ENCODE measurements around the gene GAS2.

The GAS2 gene

GRCh38 chr11:22808571-22809197, 142.3 kb downstream of the GAS2 start:
- ChIA-PET CTCF (no interaction called here), POLR2A (interaction anchor here (0.7 kb wide), 1 partner anchor 20 kb away, joined by 3 read pairs; no protein-coding TSS in a partner anchor)
- DNase-seq (ENCODE audit: extremely low spot score) = no peak
- TF ChIP-seq CTBP1 (IDR thresholded peaks at IDR 0.05; ENCODE audit: borderline replicate concordance) (no peak), NFRKB (IDR thresholded peaks at IDR 0.05) (no peak), ELF4 (IDR thresholded peaks at IDR 0.05) (no peak), ARNT (IDR thresholded peaks at IDR 0.05) (no peak), SUZ12 (IDR thresholded peaks at IDR 0.05) (no peak), FOXM1 (IDR thresholded peaks at IDR 0.05; ENCODE audit: borderline replicate concordance) (no peak)

- no peak for DNase-seq (ENCODE audit: extremely low spot score)
- ChIA-PET POLR2A (no interaction called here), CTCF (no interaction called here)
- no peak for TF ChIP-seq FOXK2 (IDR thresholded peaks at IDR 0.05)
- no peak for TF ChIP-seq HDGF (IDR thresholded peaks at IDR 0.05; ENCODE audit: borderline replicate concordance)
- TF ChIP-seq SP1 (IDR thresholded peaks at IDR 0.05) = no peak
- no peak for TF ChIP-seq ARNT (IDR thresholded peaks at IDR 0.05)
- no peak for TF ChIP-seq L3MBTL2 (conservative IDR thresholded peaks at IDR 0.05)
- TF ChIP-seq ZNF384 (IDR thresholded peaks at IDR 0.05) = no peak
- TF ChIP-seq CTBP1 (IDR thresholded peaks at IDR 0.05; ENCODE audit: borderline replicate concordance) = no peak
- TF ChIP-seq SUZ12 (IDR thresholded peaks at IDR 0.05) = no peak
- TF ChIP-seq TARDBP (IDR thresholded peaks at IDR 0.05) = no peak
Measured at GRCh38 chr11:22809893-22810292, 143.5 kb downstream of the GAS2 start.

GRCh38 chr11:22822203-22822602, 155.8 kb downstream of the GAS2 start:
- DNase-seq (ENCODE audit: extremely low spot score) = no peak
- TF ChIP-seq FOXA1 (IDR thresholded peaks at IDR 0.05) (no peak), NFRKB (IDR thresholded peaks at IDR 0.05) (no peak), HDGF (IDR thresholded peaks at IDR 0.05; ENCODE audit: borderline replicate concordance) (no peak), FOXM1 (IDR thresholded peaks at IDR 0.05; ENCODE audit: borderline replicate concordance) (no peak), FOXK2 (IDR thresholded peaks at IDR 0.05) (no peak), SUZ12 (IDR thresholded peaks at IDR 0.05) (no peak), SP1 (IDR thresholded peaks at IDR 0.05) (no peak), TARDBP (IDR thresholded peaks at IDR 0.05) (no peak)
- POLR2A ChIA-PET = no interaction called here
- CTCF ChIA-PET = no interaction called here

GRCh38 chr11:22828373-22828772, 162.0 kb downstream of the GAS2 start:
- CTCF ChIA-PET = no interaction called here

GRCh38 chr11:22829231-22830081, 163.0 kb downstream of the GAS2 start, which contains the start of gene SVIP:
Gene SVIP, minus strand, starts transcription at chr11:22829801. Its CDS starts 53 bp downstream, at chr11:22829748.
- POLR2A ChIA-PET = interaction anchor here (0.8 to 1.2 kb wide), 6 partner anchors 13 to 205 kb away, joined by 3 to 4 read pairs (median 4); no protein-coding TSS in a partner anchor
- CTCF ChIA-PET = interaction anchor here (0.6 to 1.1 kb wide), 2 partner anchors 11 to 906 kb away, joined by 3 read pairs; no protein-coding TSS in a partner anchor
- TF ChIP-seq L3MBTL2 (conservative IDR thresholded peaks at IDR 0.05) = peak; percentile 54
- TF ChIP-seq NFRKB (IDR thresholded peaks at IDR 0.05) = no peak
- no peak for TF ChIP-seq PKNOX1 (IDR thresholded peaks at IDR 0.05)
- peak; percentile 95 for DNase-seq (ENCODE audit: extremely low spot score)

More at GRCh38 chr11:22828373-22828772, 162.0 kb downstream of the GAS2 start:
- TF ChIP-seq SP1 (IDR thresholded peaks at IDR 0.05) = no peak
- TF ChIP-seq SUZ12 (IDR thresholded peaks at IDR 0.05) = no peak
- no peak for TF ChIP-seq ELF4 (IDR thresholded peaks at IDR 0.05)
- TF ChIP-seq ARNT (IDR thresholded peaks at IDR 0.05) = no peak
- TF ChIP-seq PKNOX1 (IDR thresholded peaks at IDR 0.05) = no peak
- no peak for TF ChIP-seq HDGF (IDR thresholded peaks at IDR 0.05; ENCODE audit: borderline replicate concordance)
- no peak for TF ChIP-seq LEF1 (IDR thresholded peaks at IDR 0.05; ENCODE audit: borderline replicate concordance)
- no peak for TF ChIP-seq FOXK2 (IDR thresholded peaks at IDR 0.05)
- no peak for TF ChIP-seq BHLHE40 (IDR thresholded peaks at IDR 0.05; ENCODE audit: borderline replicate concordance)
- no peak for TF ChIP-seq CTBP1 (IDR thresholded peaks at IDR 0.05; ENCODE audit: borderline replicate concordance)
- TF ChIP-seq ZNF384 (IDR thresholded peaks at IDR 0.05) = no peak
- TF ChIP-seq L3MBTL2 (conservative IDR thresholded peaks at IDR 0.05) = no peak
- TF ChIP-seq NFRKB (IDR thresholded peaks at IDR 0.05) = no peak
- no peak for DNase-seq (ENCODE audit: extremely low spot score)
- POLR2A ChIA-PET = interaction anchor here (0.7 to 1.1 kb wide), 4 partner anchors 12 to 234 kb away, joined by 3 to 4 read pairs (median 3); no protein-coding TSS in a partner anchor

- TF ChIP-seq FOXM1 (IDR thresholded peaks at IDR 0.05; ENCODE audit: borderline replicate concordance) (no peak), TARDBP (IDR thresholded peaks at IDR 0.05) (no peak), ELF4 (IDR thresholded peaks at IDR 0.05) (no peak), PKNOX1 (IDR thresholded peaks at IDR 0.05) (no peak), NFRKB (IDR thresholded peaks at IDR 0.05) (no peak), L3MBTL2 (conservative IDR thresholded peaks at IDR 0.05) (no peak), ARNT (IDR thresholded peaks at IDR 0.05) (no peak)
- ChIA-PET CTCF (no interaction called here), POLR2A (interaction anchor here (0.9 to 1.2 kb wide), 2 partner anchors 19 to 42 kb away, joined by 4 read pairs; no protein-coding TSS in a partner anchor)
- no peak for DNase-seq (ENCODE audit: extremely low spot score)
Measured at GRCh38 chr11:22830082-22830414, 163.6 kb downstream of the GAS2 start.

Measured in HEK293T (cell line).